ENCODE results near the gene HRG.

HRG gene

GRCh38 chr3:186717039-186717457 lies 51.2 kb downstream of the HRG start, which contains the start of gene KNG1:
TSS of gene KNG1 (plus strand) at chr3:186717359. CDS start at chr3:186717543, 184 bp downstream.
- H3K4me3 ChIP-seq = no peak within 1 kb of the TSS
- no peak within 1 kb of the TSS for H3K27ac ChIP-seq

GRCh38 chr3:186719945-186720739 lies 54.3 kb downstream of the HRG start:
- H3K27ac ChIP-seq = no peak overlapping the region
- no peak overlapping the region for H3K4me3 ChIP-seq

GRCh38 chr3:186722457-186722856 lies 56.6 kb downstream of the HRG start:
- H3K27ac ChIP-seq = no peak overlapping the region
- no peak overlapping the region for H3K4me3 ChIP-seq

DNA sequence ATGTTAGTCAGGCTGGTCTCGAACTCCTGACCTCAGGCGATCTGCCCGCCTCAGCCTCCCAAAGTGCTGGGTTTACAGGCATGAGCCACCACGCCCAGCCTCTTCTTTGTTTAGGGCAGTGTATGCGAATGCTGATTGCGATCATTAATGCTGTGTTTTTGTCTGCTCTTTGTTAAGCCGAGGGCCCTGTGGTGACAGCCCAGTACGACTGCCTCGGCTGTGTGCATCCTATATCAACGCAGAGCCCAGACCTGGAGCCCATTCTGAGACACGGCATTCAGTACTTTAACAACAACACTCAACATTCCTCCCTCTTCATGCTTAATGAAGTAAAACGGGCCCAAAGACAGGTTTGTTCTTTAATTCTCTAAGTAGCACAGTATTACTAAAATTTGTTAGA lies 59.1 kb downstream of the HRG start:
- Histone ChIP-seq H3K4me3 (no peak overlapping the region), H3K27ac (no peak overlapping the region)
